Fibroblast of the conjunctiva (primary cell): Measurements from ENCODE around the gene ULK2.

Source experiments
- DNase-seq: peaks from one replicate; pipeline ENCODE4 v3.0.0-alpha.2; 2010; ENCODE audit warnings: low read depth

Gene ULK2

GRCh38 chr17:19726631-19727376, 140.9 kb downstream of the ULK2 start:
- no peak for DNase-seq

DNA sequence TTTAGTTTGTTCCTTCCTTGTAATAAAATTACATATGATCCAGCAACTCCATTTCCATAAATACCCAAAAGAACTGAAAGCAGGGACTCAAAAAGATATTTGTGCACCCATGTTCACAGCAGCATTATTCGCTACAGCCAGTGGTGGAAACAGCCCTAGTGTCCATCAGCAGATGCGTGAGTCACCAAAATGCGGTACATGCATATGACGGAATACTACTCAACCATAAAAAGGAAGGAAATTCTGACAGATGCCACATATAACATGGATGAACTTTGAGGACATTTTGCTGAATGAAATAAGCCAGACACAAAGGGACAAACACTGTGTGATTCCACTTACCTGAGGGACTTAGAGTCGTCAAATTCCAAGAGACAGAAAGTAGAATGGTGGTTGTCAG, 142.2 kb downstream of the ULK2 start:
- no peak for DNase-seq

DNA sequence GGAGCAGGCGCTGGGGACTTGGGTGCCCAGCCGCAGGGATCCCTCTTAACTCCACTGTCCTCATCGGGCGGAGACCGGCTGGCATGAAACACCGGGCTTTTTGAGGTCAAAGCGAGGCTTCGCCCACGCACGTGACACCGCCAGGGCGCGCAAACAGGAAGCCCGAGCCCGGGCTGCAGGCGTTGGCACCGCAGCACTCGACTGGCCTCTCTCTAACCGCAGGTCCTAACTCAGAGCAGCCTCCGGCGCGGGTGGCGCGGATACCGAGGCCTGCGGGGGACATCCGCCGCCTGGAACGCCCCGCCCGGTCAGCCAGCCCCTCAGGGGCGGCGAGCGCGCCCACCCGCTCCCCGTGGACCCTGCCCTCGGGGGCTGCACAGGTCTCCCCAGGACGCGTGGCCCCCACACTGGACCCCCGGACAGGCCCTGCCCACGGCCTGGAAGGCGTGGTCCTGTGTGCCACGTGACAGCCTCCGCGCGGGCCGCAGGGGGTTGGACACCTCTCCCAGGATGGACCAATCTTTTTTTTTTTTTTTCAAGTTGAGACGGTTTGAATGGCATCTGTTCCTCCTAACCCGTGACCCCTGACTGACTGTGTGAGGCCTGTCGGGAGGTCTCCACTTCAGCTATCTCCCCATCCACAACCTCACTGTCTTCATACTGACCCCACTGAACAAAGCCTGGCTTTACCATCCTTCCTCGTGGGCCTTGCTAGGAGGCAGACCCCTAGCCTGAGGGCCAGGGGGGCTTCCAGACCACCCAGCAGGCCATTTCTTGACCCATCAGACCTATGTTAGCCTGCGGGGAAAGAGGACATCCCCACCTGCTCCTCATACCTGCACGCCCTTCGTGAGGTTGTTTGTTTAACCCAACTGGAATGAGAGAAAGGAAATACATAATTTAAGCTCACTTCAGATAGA, 143.0 kb downstream of the ULK2 start:
- DNase-seq, result no peak

GRCh38 chr17:19723964-19724363, 143.8 kb downstream of the ULK2 start:
- no peak for DNase-seq
